ENCODE measurements around the gene RAE1.

RAE1 gene

DNA sequence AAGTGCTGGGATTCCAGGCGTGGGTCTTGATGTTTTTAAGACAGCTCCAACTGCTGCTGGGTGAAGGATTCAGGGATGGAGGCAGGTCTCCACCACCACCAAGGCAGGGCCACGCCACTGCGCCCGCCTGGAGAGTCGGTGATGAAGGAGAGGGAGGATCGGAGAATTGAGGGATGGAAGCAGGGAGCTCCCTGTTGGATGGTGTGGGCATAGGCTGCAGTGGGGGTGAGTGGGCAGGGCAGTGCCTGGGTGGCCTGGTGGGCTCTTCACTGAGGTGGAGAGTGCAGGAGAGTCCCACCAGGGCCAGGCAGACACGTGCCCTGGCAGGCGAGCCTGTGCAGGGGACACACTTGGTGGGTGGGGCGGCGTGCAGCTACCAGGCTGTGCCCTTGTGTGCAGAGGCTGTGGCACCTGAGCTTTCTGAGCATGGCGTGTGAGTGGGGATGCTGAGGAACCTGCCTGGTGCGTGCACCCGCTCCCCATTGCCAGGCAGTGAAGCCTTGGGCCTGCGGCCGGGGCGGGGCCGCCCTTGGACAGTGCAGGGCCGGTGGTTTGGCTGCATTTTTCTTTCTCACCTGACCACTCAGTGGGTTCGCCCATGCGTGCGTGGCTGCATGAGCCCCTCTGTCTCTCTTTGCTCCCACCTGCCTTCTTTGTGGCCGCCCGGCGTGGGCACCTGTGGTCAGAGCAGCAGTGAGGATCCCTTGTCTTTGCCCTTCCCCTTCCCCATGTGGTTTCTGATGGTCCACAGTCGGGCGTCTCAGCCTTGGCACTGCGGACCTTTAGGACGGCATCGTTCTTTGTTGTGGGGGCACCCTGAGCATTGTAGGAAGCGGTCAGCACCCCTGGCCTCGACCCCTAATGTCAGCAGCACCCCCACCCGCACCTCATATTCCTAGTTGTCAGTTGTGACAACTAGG is 51.4 kb downstream of the RAE1 start:
- no peak for DNase-seq

DNA sequence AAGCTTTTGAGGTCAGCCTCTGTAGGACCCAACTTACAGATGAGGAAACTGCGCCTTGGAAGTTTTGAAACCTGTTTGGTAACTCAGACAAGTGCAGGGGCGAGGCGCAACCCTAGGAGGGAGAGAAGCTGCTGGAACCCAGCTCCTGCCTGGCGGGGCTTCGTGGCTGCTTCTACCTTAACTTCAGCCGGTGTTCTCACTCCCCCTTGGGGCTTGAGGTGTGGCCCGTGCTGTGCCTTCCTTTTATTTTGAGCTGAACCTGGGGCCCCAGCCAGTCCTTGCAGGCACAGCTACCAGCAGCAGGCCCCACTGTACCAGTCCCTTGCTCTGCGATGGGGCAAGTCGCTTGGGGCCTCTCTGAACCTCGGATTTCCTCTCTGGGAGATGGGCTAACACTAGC is 52.2 kb downstream of the RAE1 start:
- DNase-seq = no peak

DNA sequence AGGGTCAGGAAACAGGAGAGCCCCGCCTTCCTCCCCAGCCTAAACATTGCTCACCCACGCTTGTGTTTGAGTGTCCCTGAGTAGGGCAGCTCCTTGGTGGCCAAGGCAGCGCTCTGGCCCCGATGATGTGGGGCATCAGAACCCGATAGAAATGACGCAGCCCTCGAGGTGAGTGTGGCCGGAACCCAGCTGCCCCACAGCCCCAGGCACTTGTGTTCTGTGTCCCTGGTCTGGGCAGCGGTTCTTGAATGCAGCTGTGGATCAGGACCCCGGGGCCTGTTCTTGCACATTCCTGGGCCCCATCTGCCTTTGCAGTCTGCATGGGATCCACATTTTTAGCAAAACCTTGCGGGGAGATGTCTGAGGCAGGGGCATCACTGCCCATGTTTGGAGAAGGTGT is 53.0 kb downstream of the RAE1 start:
- DNase-seq = no peak

DNA sequence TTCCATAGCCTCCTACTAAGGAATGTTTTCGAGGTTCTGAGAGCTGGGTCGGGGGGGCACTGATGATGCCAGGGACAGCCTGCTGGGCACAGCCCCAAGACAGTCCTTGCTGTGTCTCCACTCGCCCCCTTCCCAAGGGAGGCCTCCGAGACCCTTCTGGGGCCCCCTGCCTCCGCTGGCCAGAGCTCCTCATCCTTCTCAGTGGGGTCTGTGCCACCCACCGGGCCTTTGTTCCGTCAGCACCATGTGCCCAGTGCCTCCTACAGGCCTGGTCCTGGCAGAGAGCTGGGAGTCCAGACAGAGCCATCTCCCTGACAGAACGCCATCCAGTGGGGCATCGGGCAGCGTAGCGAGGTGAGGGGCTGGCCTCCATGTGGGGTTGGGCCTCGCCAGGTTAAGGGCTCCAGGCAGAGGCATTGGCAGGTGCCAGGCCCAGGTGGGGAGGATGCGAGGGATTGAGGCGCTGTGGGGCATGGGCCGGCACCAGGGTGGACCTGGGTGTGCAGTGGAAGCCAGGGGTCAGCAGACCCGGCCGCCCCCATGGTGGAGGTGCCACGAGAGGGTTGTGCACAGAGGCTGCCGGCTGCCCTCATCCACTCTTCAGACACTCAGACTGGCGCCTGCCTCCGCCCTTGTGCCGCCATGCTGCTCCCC is 53.5 kb downstream of the RAE1 start:
- DNase-seq = no peak

DNA sequence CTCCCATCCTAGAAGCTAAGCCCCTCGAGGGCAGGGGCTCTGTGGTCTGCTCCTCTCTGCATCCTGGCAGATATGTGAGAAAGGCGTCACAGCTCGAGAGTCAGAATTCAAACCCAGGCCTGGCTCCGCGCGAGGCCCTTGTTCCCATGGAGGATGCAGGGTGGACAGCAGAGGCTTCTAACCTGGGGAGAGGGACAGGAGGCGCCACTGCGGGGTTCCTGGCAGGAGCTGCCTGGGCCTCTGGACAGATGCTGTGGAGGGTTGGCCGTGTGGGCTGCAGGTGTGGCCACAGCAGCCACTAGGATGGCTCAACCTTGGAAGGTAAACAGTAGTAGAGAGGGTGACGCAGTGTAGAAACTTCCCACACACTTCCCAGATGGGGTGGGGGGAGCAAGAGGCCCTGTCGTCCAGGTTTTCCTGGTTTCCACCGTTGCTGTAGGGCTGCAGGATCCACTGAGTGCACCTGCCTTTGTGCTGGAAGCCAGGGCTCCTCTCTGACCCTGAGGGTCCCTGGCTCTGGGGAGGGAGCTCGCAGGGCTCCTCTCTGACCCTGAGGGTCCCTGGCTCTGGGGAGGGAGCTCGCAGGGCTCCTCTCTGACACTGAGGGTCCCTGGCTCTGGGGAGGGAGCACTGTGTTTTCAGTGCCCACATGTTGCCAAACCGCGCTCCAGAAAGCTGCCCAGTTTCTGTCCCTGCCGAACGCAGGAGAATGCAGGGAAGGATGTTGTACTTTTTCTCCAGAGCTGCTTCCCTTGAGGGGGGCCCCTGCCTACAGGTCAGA is 54.4 kb downstream of the RAE1 start:
- no peak for DNase-seq

DNA sequence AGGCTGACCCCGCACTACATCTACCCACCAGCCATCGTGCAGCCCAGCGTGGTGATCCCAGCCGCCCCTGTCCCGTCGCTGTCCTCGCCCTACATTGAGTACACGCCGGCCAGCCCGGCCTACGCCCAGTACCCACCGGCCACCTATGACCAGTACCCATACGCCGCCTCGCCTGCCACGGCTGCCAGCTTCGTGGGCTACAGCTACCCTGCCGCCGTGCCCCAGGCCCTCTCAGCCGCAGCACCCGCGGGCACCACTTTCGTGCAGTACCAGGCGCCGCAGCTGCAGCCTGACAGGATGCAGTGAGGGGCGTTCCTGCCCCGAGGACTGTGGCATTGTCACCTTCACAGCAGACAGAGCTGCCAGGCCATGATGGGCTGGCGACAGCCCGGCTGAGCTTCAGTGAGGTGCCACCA is 56.5 kb downstream of the RAE1 start:
- no peak for DNase-seq

DNA sequence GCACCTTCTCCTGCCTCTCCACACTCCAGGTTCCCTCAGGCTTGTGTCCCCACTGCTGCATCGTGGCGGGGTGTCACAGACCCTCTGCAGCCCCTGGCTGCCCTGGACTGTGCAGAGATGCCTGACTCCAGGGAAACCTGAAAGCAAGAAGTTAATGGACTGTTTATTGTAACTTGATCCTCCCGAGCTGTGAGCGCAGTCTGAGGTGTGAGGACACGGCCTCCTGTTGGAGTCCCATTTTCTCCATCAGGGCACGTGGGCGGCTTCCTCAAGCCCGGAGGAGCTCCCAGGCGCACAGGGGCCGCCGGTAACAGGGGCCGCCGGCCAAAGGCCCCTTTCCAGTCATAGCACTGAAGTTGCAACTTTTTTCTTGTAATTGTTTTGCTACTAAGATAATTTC is 57.1 kb downstream of the RAE1 start:
- DNase-seq = no peak

DNA sequence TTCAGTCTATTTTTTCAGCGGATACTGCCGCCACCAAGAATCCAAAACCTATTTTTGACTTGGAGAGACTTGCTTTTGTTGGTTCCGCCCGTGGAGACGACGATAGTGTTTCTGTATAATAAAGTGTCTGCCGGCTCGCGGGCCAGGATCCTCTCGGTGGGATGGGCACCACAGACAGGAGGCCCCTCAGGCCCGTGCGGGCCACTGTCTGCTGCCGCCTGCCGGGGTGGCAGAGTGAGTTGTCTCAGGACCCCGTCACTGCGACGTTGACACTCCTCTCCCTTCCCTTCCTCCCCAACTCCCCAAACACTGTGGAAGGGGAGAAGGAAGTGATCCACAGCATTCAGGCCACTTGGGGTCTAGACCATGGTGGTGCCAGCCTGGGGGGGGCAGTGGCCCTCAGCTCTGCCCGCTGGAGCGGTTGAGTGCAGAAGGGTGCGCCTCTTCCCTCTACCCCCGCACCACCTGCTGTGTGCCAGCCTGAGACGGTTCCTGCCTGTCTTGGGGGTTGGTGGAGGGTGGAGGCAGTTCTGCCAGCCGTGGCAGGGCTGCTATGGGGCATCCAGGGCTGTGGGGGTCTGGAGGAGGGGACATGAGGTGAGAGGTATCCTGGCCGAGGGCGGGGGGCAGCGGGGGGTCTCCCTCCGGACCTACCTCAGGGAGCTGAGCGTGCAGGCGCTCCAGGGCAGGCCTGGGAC is 57.6 kb downstream of the RAE1 start:
- DNase-seq = no peak

DNA sequence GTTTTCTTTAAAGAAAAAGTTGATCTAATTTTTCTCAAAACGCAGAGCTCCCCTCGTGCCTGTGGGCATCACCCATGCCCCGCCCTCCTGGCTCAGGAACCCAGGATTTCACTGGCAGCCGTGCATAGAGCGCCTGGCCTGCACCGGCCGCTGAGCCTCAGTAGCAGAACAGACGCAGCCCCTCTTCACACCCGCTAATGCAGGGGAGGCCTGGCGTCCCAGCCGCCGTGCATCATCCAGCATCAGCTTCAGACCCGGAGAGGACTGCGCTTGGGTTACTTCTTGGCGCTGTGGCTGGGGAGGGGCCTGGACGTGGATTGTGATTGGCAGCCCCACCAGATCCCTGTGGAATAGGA is 58.2 kb downstream of the RAE1 start:
- DNase-seq = no peak

DNA sequence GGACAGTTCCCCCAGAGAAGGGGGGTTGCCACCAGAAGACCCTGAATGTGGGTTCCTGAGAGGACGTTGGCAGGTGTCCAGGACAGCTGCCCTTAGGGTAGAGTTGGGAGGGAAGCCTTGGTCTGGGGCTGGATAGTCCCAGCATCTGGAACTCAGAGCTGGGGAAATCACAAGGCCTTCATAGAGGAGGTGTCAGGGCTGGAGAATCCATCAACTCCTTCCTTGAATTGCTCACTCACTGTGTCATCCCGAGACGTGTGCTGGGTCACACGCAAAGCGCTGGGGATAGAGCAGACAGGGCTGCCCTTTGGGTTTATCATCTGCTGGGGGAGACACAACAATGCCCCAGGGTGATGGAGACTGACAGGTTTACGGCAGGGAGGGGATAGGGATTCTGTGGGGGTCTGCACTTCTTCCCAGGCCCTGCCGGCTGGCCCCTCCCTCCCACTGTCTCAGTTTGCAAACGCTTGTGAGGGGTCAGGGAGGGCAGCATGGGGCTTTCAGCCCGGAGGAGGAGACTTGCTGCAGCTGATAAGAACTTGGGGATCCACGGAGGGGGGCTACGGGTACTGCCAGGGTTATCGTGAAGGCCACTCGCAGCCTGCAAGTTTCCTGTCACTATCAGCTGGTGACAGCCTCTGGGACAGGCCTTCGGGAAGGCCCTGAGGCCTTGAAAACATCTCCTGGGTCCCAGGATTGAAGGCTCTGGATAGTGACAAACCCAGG is 58.8 kb downstream of the RAE1 start:
- no peak for DNase-seq

DNA sequence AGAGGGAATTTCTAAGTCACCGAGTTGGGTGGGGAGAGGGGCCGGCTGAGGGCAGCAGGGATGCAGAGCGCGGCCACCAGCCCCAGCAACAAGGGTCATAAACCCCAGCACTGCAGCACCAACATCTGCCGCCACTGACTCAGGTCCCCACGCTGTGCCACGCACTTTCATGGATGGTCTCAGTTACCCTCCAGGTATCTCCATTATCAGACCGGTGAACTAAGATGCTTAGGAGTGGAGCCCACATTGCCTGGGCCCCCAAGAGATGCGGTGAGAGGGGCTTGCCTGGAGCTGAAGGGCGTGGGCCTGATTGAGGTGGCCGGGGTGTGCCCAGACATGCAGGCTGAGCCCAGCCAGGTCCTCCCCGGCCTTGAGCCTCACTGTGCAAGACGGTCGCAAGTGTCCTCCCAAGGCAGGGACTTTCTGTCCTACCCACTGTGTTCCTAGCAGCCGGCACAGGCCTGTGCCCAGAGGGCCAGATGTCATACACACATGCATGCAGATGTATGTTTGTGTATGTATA is 59.4 kb downstream of the RAE1 start:
- DNase-seq = no peak

DNA sequence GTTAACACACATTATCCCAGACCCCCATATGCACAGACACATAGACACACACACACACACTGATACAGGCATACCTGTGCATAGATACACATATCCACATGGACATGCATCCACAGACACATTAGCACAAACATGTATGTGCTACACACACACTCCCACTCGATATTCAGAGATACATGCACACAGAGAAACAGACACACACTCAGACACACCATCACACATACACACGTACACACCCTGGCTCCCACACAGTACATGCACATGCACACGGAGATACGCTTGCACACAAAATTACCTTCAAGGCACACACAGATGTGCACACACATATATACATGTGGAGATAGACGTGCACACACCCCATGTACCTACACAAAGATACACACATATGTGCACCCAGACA is 59.9 kb downstream of the RAE1 start:
- no peak for DNase-seq

DNA sequence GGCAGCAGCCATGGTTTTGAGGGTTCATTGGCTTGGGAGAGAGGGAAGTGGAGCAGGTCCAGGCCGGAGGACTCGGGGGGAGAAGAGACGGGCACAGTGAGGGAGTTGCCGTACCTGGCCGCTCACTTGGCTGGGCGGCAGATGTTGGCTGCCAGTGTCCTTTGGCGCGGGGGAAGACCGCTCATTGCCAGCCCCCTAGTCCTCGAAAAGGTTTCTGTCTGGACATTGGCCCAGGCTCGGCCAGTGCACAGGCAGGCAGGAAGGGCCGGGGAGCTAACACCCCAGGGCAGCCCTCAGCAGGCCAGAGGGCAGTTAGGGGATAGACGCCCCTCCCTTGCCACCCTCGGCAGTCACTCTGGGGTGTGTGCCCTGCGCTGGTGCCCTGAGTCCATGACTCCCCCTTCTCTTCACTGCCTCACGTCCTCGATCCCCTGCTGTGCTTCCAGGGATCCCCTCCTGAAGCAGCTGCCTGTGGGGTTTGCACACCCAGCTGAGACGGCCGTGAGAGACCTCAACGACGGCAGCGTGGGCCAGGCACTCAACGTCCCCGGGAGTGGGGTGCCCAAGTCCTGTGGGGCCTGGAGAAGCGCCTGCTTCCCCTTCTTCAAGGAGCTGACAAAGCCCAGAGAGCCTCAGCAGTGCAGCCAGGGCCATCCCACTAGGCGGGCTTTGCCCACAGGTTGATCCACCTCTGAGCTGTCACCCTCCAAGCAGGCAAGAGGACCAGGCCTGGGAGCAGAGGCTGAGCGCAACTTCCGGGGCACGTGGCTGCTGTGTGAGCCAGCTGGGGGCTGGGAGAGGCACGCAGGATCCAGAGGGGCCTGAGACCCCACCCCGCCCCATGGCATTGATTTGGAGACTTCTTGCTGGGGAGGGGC is 60.6 kb downstream of the RAE1 start:
- no peak for DNase-seq

DNA sequence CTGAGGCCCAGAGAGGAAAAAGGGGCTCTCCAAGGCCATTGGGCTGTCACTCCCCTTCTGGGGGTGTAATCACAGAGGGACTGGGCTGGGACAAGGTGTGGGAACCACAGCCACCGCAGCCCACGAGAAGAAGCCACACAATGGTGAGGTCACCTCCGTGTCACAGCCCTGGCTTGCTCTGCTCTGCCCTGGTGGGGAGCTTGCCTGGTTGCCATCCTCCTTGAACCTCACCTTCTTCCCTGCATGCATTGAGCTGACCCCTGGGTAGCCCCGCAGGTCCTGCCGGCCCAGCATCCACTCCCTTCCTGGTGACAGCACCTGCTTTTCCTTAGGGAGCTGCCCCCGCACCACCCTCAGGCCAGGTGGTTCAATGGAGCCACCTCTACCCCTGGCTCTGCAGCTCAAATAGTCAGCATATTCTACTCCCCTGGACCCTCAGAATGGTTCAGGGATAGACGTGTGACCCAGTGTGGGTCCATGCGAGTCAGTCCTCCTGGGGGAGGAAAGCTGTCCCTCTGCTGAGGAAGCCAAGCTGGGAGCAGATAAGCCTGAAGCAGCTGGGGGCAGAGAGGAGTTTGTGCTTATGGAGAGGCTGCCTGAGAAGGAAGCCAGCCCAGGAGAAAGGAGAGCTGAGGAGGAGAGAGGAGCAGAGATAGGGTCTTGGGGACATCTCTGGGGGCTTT is 61.4 kb downstream of the RAE1 start:
- no peak for DNase-seq

DNA sequence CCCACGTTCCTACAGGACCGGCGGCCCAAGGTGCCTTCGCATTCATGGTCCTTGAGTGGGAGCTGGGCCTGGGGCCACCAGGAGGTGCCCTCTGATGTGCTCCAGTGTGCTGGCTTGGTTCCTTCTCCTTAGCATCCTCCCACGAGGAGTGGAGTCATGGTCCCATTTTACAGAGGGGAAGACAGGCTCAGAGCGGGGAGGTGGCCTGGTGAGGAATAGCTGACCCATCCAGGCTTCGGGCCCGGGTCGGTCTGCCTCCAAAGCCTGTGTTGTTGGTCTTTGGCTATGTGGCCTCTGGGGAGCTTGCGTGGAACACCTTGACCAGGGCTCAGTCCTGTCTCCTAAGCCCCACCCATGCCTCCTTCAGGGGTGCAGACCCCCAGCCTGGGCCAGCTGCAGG is 62.9 kb downstream of the RAE1 start:
- no peak for DNase-seq

DNA sequence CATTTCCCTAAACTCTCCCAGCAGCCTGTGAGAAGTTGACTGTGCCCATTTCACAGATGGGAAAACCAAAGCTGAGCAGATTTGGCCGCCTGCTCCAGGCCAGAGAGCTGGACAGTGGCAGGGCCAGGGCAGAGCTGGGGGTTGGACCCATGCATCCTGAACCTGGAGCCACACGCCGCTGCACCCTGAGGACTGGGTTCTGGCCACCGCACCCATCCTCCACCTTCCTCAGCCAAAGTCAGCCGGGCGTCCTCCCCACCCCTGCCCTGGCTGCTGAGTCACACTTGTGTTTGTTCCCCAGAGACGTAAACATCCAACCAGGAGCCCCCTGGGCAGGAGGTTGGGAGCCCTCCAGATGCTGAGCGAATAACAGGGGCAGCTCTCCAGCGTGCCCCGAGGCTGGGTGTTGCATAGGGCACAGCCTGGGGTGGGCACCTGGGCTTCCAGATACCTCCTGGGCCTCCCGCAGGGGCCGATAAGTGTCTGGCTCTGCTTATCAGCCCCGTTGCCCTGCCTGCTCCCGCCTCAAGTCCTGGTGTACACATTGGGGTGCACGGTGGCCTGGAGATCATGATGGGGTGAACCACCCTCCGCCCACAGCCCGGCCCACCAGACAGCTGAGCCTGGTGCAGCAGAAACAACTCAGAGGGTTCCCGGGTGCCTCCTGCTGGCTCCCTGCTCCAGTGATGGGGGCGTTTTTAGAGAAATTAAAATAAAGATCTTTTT is 64.0 kb downstream of the RAE1 start:
- DNase-seq = no peak

DNA sequence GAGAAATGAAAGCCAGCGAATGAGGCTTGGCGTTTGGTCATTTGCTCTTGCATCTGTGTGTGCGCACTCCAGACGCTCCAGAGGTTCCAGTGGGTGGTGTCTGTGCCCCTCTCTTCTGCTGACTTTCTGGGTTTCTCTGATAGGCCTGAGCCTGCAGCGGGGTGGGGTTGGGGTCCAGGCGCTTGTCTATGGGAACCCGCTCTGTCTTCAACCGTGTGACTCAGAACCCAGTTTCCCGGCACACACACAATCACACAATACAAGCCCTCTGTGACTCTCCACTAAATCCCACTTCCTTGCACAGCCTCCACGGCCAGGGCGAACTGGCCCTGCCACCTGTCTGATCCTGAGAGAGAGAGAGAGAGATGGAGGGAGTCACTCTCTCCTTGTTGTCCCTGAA is 64.7 kb downstream of the RAE1 start:
- DNase-seq = no peak

DNA sequence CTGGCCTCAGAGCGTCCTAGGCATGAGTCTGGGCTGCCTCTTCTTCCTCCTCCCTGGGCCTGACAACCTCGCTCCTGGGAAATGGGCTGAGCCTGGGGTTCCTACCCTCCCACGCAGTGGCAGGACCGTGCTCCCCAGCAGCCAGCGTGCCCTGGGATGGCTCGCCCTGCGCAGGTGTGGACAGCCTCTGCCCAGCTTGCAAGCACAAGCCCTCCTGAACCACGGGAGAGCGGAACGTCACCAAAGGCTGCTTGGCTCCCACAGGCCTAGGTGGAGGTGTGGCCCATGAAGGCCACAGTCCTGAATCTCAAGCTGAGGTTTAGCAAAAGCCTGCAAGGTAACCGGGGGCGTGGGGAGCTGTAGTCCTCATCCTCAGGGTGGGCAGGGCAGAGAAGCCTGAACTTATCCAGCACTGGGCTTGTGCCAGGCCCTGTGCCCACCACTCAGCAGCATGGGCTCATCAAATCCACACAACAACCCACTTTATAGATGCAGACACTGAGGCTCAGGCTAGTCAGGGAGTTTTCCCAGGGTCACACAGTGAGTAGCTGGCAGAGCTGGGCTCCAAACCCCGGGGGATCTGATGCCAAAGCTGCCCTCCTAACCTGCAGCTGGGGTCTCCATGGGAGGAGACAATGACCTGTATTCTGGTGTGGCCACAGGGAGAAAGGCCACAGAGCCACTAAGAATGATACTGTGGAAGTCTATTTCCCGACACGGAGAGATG is 65.4 kb downstream of the RAE1 start:
- no peak for DNase-seq

DNA sequence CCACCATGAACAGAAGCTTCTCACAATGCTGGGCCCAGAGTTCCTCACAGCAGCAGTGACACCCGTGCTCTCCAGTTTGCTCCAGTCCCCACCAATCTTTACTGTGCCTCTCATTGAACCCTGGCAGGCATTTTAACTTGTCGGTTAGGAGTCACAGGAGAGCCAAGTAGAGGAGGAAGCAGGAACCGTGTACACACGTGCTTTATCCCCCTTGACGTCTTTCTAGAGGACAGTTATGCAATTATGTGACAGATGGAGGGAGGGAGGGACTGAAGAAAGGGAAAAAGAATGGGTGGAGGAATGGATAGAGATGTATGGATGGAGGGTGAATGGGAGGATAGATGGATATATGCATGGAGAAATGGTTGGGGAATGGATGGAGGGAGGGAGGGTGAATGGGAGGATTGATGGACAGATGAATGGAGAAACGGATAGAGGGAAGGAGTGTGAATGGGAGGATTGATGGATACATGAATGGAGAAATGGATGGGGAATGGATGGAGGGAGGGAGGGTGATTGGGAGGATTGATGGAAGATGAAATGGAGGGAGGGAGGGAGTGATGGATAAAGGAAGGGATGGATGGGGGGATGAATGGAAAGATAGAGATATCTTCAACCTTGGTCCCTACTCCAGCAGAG is 66.1 kb downstream of the RAE1 start:
- no peak for DNase-seq
